ENCODE results near the gene SERPINB3.

The SERPINB3 gene

GRCh38 chr18:63613420-63613819 lies 48.3 kb downstream of the SERPINB3 start:
- TF ChIP-seq CTCF (conservative IDR thresholded peaks at IDR 0.05) (no peak), ZFX (IDR thresholded peaks at IDR 0.05) (no peak)
- no peak overlapping the region for H3K27ac ChIP-seq

DNA sequence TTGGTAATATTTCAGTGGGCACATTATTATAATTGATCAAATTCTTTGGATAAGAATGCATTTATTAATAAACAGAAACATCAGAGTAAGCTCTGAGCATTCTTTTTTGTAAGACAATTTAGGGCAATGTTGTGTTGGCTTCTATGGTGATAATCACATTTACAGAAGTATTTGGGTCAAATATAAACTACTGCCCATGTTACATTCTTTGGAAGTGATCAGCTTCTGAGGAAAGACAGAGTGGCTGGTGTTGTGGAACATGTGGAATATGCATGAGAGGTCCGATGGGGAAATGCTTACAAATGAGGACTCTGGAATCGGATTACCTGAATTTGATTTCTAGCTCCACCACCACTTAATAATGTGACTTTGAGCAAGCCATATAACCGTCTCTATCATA lies 55.2 kb downstream of the SERPINB3 start:
- H3K27ac ChIP-seq = no peak overlapping the region
- TF ChIP-seq ZFX (IDR thresholded peaks at IDR 0.05) (no peak), CTCF (conservative IDR thresholded peaks at IDR 0.05) (no peak)

Data from C4-2B (cell line).